GOT3 (cell line): ENCODE results near the gene TADA1.

Source experiments
- DNase-seq: peaks from one replicate; lab custom pipeline; 2025; ENCODE audit warnings: mixed read lengths; lab: John Stamatoyannopoulos, UW

Gene TADA1, protein sequence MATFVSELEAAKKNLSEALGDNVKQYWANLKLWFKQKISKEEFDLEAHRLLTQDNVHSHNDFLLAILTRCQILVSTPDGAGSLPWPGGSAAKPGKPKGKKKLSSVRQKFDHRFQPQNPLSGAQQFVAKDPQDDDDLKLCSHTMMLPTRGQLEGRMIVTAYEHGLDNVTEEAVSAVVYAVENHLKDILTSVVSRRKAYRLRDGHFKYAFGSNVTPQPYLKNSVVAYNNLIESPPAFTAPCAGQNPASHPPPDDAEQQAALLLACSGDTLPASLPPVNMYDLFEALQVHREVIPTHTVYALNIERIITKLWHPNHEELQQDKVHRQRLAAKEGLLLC

DNA sequence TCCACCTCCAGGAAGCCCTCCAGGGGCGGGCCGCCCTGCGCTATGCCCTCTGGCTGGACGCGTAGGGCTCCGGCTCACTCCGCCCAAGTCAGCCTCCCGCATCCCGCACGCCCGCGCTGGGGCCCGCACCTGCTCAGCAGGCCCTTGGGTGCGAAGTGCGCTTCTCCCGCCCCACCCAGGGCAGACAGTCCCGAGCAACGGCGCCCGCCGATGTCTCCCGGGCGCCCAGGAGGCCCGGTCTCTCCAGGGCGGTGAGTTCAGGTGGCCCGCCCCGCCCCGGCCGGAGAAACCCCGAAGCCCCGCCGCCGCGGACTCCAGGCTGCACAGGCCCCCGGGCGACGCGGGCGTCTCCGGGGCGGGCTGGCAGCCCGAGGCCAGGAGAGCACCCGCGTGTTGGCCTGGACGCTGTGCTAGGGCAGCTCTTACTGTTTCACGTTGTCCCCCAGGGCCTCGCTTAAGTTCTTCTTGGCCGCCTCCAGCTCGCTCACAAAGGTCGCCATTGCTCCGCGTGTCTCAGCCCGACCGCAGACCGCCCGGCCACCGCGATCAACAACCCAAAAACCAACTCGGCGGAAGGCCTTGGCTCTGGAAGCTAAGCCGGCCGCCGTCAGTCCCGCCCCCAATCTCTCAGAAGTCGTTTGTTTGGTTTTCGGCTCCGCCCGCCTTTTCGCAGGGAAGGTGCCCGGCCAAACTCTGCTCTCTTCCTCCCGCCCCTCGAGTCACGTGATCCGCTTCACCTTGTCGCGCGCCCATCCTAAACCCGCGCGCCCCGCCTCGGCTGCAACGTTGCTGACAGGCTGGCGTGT is at the start of gene TADA1:
TSS of gene TADA1 (minus strand) at position 531 of the 806 bp plus-strand sequence. CDS start at position 500, 31 bp downstream.
- peak; percentile 99 for DNase-seq

DNA sequence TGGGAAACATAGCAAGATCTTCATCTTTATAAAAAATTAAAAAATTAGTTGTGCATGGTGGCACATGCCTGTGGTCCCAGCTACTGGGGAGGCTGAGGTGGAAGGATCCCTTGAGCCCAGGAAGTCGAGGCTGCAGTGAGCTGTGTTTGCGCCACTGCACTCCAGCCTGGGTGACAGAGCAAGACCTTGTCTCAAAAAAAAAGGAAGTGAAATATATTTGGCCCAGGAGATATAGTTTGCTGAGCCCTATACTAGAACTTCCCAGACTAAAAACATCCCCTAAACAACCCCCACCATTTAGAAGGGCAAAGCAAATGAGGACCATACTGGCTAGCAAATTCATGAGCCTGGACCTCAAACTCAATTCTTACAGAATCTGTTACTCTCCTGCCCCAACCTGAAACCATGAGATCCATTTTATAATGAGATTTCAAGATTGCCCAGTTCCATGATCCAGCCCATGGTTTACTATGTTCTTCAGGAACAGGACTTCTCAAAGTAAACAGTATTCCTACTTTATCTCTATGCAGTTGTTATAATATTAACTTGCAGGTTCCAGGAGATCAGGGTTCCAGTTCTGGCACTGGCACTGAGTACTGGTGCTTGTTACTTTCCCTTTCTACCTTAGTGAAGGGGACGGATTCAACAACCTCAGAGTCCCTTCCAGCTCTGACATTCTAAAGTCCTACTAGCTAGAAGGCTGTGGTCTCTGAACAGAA is 48.9 kb upstream of the TADA1 start:
- no peak for DNase-seq

DNA sequence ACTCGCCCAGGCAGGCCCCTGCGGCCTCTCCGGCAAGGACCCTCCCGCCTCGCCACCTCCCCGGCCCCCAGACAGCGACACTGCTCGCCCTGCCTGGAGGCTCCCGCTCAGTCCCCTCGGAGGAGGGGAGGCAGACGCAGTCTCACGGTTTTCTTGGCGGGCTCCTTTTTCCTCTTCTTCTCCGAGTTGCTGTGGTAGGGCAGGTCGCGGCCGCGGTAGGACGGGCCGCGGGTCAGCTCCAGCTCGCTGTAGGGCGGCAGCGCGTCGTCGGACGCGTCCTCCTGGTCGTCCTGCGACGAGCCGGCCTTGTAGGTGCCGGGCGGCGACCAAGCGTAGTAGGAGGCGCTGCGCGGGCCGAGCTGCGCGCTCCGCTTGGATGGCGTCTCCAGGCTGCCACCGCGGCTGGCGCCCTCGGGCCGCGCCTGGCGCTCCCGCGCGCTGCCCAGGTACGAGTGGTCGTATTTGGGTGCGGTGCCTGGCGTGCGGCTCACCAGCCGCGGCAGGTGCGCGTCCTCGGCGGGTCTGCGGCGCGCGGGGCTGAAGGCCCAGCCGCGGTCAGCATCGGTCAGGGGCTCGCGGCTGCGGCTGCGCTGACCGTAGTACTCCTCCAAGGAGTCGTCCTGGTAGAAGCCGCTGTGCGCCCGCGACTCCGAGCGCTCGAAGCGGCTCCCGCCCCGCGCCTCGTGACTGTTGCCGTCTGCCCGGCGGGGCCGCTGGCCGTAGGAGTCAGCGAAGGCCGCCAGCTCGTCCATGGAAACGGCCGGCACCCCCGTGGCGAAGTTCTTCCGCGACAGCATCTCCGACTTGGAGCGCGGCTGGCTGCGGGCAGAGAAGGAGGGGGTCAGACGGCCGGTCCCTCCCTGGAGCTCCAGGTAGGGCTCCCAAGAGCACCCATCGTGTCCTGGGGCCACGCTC is 44.8 kb upstream of the TADA1 start:
- no peak for DNase-seq

DNA sequence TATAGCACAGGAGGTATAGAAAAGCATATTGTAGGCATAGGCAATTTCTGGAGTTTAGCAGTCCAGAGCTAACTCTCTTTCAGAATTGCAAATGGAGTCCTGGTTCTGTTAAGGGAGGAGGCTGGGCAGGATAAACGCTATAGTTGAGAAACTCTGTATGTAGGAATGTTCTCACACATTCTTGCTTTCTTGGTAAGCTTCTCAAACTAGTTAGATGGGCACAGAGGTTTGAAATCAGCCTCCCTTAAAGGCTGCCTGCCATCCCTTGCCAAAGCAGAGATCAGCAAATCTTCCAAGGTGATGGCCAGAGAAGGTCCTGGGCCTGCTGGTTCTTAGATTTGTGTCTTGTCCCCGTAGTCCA is 42.9 kb upstream of the TADA1 start:
- no peak for DNase-seq

DNA sequence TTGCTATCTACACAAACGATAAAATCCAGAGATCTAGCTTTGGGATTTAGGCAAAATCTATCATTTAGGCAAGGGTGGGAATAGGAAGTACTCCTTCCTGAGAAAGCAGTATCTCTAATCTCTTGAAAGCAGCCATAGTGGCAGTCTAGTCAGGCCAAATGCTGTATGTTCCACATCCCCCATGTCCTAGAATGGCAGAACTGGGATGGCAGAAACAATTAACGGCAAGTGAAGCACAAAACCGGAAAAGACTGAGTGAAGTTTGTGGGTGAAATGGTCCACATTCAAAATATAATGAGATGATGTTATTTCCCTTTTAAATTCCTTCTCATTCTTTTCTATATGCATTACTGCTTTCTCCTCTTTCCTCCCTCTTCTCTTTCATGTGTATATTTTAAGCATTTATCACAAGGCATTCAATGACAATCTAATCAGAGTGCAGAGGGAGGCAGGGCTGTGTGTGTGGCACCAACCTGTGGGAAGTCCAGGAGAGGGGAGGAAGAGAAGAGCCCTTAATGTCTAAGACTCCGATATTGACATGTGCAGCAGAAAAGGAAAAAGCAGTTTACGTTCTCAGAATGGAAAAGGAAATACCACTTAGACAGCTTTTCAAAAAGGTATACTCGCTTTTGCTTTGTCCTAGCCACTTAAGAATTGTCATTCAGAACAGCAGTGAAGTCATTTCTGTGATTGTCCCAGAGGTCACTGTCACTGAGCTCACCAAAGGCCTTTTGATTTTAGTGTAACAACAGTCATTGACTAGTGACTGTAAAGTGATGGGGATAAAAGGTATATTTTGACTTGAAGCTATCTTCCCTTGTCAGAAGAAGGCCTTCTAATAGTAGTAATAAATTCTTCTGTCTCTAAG is 42.3 kb upstream of the TADA1 start:
- no peak for DNase-seq

DNA sequence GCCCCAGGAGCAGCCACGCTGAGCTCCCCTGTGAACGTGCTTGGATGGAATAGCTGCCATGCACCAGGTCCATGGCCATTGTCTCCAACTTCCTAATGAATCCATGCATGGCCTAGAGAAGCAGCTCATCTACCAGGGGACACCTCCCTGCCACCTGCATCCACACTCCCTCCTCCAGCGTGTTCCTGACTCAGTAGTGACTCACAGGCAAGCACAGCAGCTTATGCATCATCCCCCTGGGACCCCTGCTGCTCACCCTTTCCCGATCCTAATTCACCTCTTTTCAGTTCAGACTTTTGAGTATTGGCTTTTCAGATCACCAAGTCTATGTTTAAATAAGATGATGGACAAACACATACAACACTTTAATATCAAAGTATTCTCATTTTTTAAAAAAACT is 39.9 kb upstream of the TADA1 start:
- DNase-seq, result no peak

DNA sequence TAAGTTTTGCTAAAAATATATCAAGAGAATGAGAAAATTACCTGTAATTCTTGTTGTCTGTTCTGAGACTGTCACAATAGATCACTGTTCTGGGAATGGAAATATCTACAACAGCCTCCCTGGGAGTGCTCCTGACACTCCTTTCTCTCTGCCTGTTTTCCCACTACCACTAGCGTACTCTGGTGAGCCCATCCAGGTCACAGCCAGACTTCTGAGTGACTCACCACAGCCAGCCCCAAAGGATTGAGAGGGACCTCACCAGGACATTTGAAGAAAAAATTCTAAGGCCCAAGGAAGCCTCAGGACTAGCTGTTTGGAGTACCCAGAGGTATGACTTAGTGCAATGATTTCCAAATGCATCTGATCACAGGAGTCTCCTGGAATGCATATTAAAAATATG is 39.0 kb upstream of the TADA1 start:
- DNase-seq, result no peak

DNA sequence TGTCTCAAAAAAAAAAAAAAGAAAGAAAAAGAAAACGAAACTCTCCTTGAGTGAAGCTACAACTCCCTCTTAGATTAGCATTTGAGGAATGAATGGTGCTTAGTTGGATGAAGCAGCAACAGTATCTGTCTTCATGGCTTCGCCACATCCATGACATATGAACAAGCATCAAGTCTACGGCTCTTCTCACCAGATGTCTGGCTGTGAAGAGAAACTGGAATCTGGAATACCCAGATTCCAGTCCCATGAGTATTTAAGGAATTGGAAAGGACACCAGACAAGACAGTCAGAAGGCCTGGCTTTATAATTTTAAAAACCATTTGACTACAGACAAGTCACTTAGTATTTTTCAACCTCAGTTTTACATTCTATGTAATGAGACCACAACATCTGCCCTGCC is 38.0 kb upstream of the TADA1 start:
- DNase-seq, result no peak

DNA sequence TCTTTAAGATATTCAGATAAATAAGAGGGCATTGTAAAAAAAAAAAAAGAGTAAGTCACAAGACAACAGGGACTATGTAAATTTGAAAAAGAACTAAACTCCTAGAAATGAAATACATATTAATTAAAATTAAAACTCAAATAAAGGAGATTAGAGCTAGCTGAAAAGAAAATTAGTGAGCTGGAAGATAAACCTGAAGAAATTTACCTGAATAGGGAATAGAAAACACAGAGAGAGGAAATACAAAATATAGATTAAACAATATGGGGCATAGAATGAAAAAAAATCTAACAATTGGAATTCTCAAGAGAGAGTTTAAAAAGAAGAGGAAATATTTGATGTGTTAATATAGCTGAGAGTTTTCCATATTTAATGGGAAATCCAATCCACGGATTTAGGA is 35.6 kb upstream of the TADA1 start:
- no peak for DNase-seq

DNA sequence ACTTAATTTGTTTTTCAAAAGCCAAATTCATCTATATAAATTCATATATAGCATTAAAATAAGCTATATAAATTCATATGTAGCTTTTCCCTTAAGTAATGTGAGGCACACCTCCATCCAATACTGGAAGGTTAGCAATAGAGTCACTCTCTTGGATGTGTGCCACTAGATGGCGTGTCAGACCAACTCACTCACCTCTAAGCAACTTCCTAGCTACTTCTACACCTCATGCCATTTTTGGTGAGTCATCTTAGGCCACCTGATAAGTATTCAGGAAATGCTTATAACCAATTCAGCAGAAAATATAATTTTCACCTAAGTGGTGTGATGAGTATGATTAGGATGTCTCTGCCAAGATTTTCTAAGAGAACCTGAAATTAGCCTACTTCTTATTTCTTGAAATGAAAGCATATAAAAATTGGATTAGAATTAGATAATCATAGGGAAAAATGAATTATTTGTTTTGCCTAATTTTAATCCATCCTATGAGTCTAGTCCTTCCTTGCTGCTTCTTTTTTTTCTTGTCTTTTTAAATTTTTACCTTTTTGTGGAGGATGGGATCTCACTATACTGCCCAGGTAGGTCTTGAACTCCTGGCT is 34.4 kb upstream of the TADA1 start:
- DNase-seq, result no peak

DNA sequence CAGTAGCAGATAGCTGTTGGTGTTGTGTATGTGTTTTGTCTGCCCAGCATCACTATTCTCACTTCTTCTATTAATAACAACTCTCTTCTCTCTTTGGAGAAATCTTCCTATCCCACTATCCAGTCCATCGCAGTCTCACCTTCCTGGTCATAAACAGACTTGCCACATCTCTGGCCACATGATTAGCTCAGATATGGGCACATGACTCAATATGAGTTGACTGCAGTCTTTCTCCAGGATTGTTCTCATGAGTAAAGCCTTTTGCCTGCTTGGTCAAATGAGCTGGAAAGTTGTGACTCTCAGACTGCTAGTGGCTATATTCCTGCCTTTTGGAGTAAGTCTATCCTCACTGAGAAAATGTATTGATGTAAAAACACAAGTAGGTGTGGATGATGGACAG is 32.9 kb upstream of the TADA1 start:
- no peak for DNase-seq

DNA sequence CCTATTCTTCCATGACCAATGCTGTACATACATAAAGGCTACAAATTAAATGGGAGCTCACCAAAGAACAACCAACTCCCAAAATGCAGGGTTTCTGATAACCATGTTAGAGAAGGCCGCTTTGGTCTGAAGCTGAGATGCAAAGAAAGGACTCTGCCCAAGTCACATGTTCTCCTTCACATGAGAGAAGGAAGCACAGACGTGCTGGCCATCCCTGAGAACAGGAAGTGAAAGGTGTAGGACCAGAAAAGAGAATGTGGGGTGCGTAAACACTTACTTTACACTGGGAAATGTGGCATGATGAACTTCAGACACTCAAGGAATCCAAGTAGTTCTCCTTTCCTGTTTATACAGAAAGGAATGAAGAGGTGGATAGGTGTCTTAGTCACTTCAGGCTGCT is 31.7 kb upstream of the TADA1 start:
- DNase-seq, result no peak

DNA sequence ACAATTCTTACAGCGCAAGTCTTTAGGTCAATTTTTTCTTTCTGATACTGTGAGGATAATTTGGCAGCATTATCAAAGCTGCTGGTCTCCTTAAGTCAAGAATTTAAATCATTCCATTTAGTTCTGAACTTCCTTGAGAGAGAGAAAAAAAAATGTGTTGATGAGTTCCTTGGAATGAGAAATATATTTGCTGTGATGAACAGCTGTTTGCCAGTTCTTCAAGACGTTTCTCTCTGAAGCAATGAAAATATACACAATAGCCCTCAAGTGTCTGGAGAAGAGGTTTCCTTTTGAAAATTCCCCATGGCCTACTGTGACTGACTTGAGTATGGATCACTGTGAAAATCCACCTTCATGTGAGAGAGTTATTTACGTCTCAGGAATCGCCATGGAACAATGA is 31.0 kb upstream of the TADA1 start:
- no peak for DNase-seq

DNA sequence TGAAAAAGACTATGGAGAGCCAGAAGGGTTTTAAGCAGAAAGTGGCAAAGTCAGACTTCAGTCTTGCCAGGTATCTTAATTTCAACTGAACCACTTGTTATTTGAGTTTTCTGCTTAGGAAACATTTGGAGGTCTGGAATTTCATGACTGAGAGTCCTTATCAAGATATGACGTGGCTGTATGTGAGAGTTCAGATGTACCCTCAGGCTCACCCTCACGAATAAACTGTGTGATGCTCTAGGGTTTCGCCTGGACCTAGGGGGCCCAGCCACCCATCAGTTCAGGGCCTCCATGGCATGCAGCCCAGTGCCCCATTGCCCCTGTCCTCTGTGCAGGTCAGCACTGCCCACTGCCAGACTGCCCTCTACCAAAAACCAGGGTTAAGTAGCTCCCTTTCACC is 30.6 kb upstream of the TADA1 start:
- no peak for DNase-seq

DNA sequence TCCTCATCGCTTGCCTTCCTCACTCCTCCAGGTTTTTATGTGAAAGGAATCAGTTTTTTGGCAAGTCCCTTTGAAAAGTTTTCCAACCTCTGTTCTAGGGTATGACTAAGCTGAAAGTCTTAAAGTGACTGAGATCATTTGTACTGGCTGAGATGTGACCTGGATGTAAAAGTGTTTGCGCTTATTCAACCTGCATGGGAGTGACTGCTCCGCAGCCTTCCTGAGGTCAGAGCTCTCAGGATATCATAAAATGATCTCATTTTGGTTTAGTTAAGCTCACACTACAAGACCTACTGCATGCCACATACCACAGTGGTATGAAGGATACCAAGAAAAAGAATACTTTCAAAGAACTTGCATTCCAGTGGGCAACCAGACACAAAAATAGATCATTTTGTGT is 29.8 kb upstream of the TADA1 start:
- DNase-seq, result no peak

DNA sequence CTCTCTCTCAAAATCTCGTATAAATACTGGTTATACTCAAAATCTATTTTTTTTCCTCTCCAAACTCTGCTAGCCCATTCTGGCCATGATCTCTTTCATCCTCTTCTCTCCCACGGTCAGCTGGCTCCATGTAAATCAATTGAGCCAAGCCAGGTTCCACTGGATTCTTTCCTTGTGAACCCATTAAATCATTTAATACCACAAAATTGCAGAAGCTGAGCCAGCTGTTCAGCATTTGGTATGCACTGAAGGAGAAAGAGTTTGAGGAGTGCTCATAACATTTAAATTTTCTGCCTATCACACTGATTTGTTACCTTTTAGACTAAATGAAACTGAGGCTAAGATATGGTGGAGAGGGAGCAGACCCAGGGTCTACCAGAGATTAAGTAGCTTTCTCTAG is 29.1 kb upstream of the TADA1 start:
- DNase-seq, result no peak

DNA sequence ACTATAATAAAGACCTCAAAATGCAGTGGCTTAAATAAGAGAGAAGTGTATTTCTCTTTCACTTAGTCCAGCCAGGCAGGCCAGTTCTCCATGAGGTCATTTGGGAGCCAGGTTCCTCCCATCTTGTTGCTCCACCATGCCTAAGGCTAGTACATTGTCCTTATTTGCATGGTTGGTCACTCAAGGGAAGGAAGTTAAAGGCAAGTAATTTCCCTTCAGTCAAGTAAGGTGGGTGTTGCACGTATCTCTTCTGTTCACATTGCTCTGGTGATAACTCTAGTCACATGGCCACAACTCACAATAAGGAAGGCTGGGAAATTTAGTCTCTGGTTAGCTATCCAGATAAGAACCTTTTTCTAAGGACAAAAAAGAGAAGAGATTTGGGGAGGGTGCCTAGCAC is 27.2 kb upstream of the TADA1 start:
- no peak for DNase-seq

DNA sequence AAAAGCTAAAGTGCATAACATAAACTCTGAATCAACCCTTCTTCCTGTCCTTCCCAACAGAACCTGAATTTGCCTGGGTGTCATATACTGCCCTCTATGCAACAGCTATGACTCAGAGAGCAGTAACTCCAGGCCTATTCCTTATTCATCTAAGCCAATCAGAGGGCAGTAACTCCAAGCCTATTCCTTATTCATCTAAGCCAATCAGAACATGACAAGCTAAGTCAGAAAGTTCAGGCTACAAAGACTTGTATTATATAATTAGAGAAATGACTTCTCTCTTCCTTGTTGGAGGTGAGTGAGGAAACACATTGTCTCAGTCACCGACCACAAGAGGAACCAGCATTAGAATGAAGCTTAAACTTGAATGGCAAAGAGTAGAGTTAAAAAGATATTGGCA is 26.2 kb upstream of the TADA1 start:
- DNase-seq, result no peak

DNA sequence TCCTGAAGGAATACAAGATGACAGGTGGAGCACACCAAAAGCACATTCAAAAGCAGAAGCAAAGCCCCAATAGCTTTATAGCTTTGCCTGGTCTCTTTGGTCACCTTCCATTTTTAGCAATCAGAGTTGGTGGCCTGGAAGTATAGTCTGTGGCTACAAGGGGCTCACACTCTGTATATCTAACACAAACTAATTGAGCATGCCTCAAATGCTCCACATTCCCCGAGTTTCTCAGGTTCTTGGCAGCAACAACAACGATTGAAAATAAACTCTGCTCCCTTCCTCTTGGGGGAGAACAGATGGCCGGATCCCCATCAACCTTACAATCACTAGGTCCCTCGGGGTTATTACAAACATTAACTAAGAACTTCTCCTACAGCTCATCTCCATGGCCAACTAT is 24.9 kb upstream of the TADA1 start:
- no peak for DNase-seq

DNA sequence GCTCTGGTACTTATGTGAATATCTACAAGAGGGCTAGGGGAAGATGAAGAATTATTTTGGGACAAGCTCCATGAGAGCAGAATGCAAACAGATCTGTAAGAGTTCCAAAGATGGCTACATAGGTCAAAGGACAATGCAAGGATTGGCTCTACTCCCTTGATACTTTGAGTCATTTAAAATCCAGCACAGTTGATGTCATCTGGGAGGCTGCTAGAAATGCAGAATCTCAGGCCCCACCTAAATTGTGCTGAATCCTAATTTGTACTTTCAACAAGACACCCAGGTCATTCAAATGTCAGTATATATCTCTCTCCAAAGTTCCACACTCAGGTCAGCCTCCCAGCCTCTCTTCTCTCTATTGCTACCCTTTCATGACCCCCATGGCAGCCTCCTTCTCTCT is 23.7 kb upstream of the TADA1 start:
- no peak for DNase-seq

DNA sequence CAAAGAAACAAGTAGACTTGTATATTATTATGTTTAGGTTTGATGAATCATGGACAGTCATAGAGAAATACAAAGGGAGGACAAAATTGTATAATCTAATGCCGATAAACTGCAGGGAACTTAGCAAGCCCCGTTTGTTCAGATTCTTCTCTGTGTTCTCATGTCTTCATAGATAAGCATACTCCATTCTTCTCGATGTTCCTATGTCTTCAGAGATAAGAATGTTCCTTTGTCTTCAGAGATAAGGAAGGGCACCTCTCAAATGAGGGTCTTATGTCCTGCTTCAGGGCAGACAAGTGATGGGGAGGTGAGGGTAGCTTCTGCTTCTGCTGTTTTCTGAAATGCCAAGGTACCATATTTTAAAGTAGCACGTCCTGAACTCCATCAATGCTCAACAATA is 19.7 kb upstream of the TADA1 start:
- no peak for DNase-seq
